ENCODE measurements around the gene SIPA1L3. TPM values are rescaled to one million over a fixed set of nuclear protein-coding genes. Genes with fewer than 3 reads are reported as not detected.

Gene SIPA1L3
- polyA plus RNA-seq, 1 of the 3 experiments (the other 2 are of a cell fraction) = 11.6 TPM

GRCh38 chr19:37942516-37942902 is 35.5 kb downstream of the SIPA1L3 start:
- H4K20me1 ChIP-seq (ENCODE audit: insufficient read depth) = no peaks in the 10 kb centered on the region
- no peak overlapping the region for H3K27ac ChIP-seq (ENCODE audit: low read depth in 2 of 2, low read length in 1 of 2)
- TF ChIP-seq RFX5 (IDR thresholded peaks at IDR 0.05; ENCODE audit: low read length) = no peak
- TF ChIP-seq SMC3 (IDR thresholded peaks at IDR 0.05; ENCODE audit: low read depth, low read length) = no peak
- no peak for TF ChIP-seq POLR2AphosphoS5 (IDR thresholded peaks at IDR 0.05; ENCODE audit: low read depth, low read length)
- no peak for TF ChIP-seq NFIC (IDR thresholded peaks at IDR 0.05; ENCODE audit: borderline replicate concordance)
- TF ChIP-seq PBX3 (IDR thresholded peaks at IDR 0.05) = no peak
- no peak for TF ChIP-seq ZBTB33 (IDR thresholded peaks at IDR 0.05; ENCODE audit: borderline replicate concordance, low read depth)
- TF ChIP-seq MXI1 (IDR thresholded peaks at IDR 0.05; ENCODE audit: low read depth, low read length) = no peak
- no peak for TF ChIP-seq CTCF (IDR thresholded peaks at IDR 0.05)
- no peak for TF ChIP-seq GABPA (IDR thresholded peaks at IDR 0.05; ENCODE audit: low read depth)
- no peak for TF ChIP-seq NRF1 (IDR thresholded peaks at IDR 0.05; ENCODE audit: low read depth, low read length)
- no peak for TF ChIP-seq ELF1 (IDR thresholded peaks at IDR 0.05)
- no peak for TF ChIP-seq USF1 (IDR thresholded peaks at IDR 0.05; ENCODE audit: borderline replicate concordance, low read depth)
- TF ChIP-seq YY1 (IDR thresholded peaks at IDR 0.05; ENCODE audit: low read depth) = no peak
- no peak for TF ChIP-seq IRF3 (IDR thresholded peaks at IDR 0.05; ENCODE audit: low read depth, low read length)
- H3K9me3 ChIP-seq = no peaks in the 10 kb centered on the region
- H3K27me3 ChIP-seq (ENCODE audit: insufficient read depth) = no peaks in the 10 kb centered on the region
- ChIA-PET CTCF (no interaction called here), POLR2A (no interaction called here)
- no peak overlapping the region for H3K4me3 ChIP-seq (ENCODE audit: low read depth in 2 of 2, low read length in 1 of 2)
- H3K4me2 ChIP-seq = no peak overlapping the region
- H3K9me2 ChIP-seq = no peaks in the 10 kb centered on the region
- H3F3A ChIP-seq (replicated peaks; ENCODE audit: insufficient read depth) = no peaks in the 10 kb centered on the region
- DNase-seq = no peak
- no peak overlapping the region for H2AFZ ChIP-seq (ENCODE audit: low read depth)
- H3K4me1 ChIP-seq (ENCODE audit: control insufficient read depth in 1 of 2, insufficient read depth in 2 of 2, low read depth in 1 of 2, low read length in 1 of 2) = no peaks in the 10 kb centered on the region
- H3K36me3 ChIP-seq (replicated peaks in 1 of 2; ENCODE audit: control insufficient read depth in 1 of 2, insufficient read depth in 2 of 2, low read length in 1 of 2) = peaks cover 0 to 10% of the 10 kb centered on the region in 2 experiments
- H3K9ac ChIP-seq = no peak overlapping the region
- 69% methylated on average over 6 of the region's 6 CpGs for WGBS (ENCODE audit: low lambda C conversion rate)
- H3K79me2 ChIP-seq (ENCODE audit: insufficient read depth) = peaks cover 91% of the 10 kb centered on the region

Data from SK-N-SH (cell line).